ENCODE measurements around the gene FGR. TPM values are rescaled to one million over a fixed set of nuclear protein-coding genes. Genes with fewer than 3 reads are reported as not detected.

Gene FGR
- total and polyA plus RNA-seq, 12 donors = 1.5 to 51.9 (median 9.6) TPM

GRCh38 chr1:27609618-27610240, 25.3 kb downstream of the FGR start:
- H3K27ac ChIP-seq = no peak overlapping the region
- no peak for TF ChIP-seq POLR2A (IDR thresholded peaks at IDR 0.05)
- TF ChIP-seq CTCF (IDR thresholded peaks at IDR 0.05) = no peak
- peaks cover 0 to 1% of the 10 kb centered on the region in 2 donors for H3K4me1 ChIP-seq (replicated peaks in 1 of 2)
- no peaks in the 10 kb centered on the region for H3K36me3 ChIP-seq (replicated peaks in 1 of 2)
- intact Hi-C loops (cut with DNase I) = loop anchor here (5.0 to 10.0 kb wide), 2 partner anchors 53 to 305 kb away; no protein-coding TSS in a partner anchor
- no peaks in the 10 kb centered on the region for H3K27me3 ChIP-seq
- no peaks in the 10 kb centered on the region for H3K9me3 ChIP-seq (replicated peaks in 1 of 3)
- no peak for DNase-seq
- H3K4me3 ChIP-seq = no peak overlapping the region
- 74 to 80% (median 76%) methylated on average over 12 of the region's 12 CpGs for WGBS, 4 donors

GRCh38 chr1:27609210-27609555, 25.8 kb downstream of the FGR start:
- intact Hi-C loops (cut with DNase I) = loop anchor here in 1 of 2 donors (5.0 kb wide), 1 partner anchor 53 kb away; no protein-coding TSS in a partner anchor
- 39 to 57% (median 51%) methylated on average over 3 of the region's 3 CpGs for WGBS, 4 donors
- no peak overlapping the region for H3K4me3 ChIP-seq
- no peaks in the 10 kb centered on the region for H3K9me3 ChIP-seq (replicated peaks in 1 of 3)
- TF ChIP-seq POLR2A (IDR thresholded peaks at IDR 0.05) (no peak), CTCF (IDR thresholded peaks at IDR 0.05) (no peak)
- peaks cover 0 to 6% of the 10 kb centered on the region in 2 donors for H3K4me1 ChIP-seq (replicated peaks in 1 of 2)
- H3K27me3 ChIP-seq = no peaks in the 10 kb centered on the region
- H3K36me3 ChIP-seq (replicated peaks in 1 of 2) = no peaks in the 10 kb centered on the region
- DNase-seq = peak in 1 of 7 donors; percentile 28
- no peak overlapping the region for H3K27ac ChIP-seq

- no peak overlapping the region for H3K27ac ChIP-seq
- peak in 1 of 7 donors; percentile 47 for DNase-seq
Observed at GRCh38 chr1:27607239-27607804, 27.7 kb downstream of the FGR start.

More at GRCh38 chr1:27607239-27607804, 27.7 kb downstream of the FGR start:
- H3K9me3 ChIP-seq (replicated peaks in 1 of 3) = no peaks in the 10 kb centered on the region
- no peaks in the 10 kb centered on the region for H3K27me3 ChIP-seq
- H3K4me1 ChIP-seq (replicated peaks in 1 of 2) = peaks cover 0 to 6% of the 10 kb centered on the region in 2 donors
- H3K4me3 ChIP-seq = no peak overlapping the region
- TF ChIP-seq POLR2A (IDR thresholded peaks at IDR 0.05) (no peak), CTCF (IDR thresholded peaks at IDR 0.05) (no peak)
- H3K36me3 ChIP-seq (replicated peaks in 1 of 2) = no peaks in the 10 kb centered on the region
- intact Hi-C loops (cut with DNase I) = loop anchor here (2.0 to 5.0 kb wide), 2 partner anchors 55 kb away; no protein-coding TSS in a partner anchor
- 61 to 88% (median 67%) methylated on average over 4 to 11 of the region's 11 CpGs for WGBS, 4 donors

Data from adrenal gland (tissue), 12 donors.